ENCODE results near the gene DEFB115.
"Not testable (repeated sequence)": the region's sequence is repeated elsewhere in the genome, so short reads cannot be mapped to it uniquely, and the experiment has no call there.

Gene DEFB115, protein sequence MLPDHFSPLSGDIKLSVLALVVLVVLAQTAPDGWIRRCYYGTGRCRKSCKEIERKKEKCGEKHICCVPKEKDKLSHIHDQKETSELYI

DNA sequence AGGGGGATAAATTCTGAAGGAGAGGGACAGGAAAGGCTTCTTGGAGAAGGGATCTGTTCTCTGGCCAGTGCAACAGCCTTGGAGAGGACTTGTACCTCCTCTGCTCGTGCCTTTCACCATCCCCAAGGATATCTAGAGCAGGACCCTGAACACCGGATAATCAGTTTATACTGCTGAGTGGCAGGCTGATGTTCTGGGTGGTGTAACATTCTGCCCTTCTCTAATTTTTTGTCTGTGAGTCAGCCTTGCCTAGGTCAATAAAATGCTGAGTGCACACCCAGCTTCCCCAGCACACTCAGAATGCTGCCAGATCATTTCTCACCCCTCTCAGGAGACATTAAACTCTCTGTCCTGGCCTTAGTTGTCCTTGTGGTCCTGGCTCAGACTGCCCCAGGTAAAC lies at the start of gene DEFB115:
Gene DEFB115, plus strand, starts transcription at position 301 of the 400 bp plus-strand sequence. Its CDS starts 0 bp downstream, at position 301.
- DNase-seq (ENCODE audit: low read depth in 2 of 2) = no peak

DNA sequence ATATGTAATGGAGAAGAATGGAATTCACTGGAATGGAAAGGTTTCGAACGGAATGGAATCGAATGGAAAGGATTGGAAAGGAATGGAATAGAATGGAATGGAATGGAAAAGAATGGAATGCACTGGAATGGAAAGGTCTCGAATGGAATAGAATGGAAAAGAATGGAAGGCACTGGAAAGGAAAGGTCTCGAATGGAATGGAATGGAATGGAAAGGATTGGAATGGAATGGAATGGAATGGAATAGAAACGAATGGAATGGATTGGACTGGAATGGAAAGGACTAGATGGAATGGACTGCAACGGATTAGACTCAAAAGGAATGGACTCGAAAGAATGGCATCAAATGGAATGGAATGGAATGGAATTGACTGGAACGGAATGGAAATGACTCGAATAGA lies 20.5 kb upstream of the DEFB115 start:
- DNase-seq (ENCODE audit: low read depth in 2 of 2) = no peak

DNA sequence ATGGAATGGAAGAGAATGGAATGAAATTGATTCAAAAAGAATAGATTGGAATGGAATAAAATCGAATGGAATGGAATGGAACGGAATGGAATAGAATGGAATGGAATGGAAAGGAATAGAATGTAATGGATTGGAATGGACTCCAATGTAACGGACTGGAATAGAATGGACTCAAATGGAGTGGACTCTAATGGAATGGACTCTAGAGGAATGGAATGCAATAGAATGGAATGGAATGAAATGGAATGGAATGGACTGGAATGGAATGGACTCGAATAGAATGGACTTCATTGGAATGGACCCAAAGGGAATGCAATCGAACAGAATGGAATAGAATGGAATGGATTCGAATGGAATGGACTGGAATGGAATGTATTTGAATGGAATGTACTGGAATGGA lies 19.7 kb upstream of the DEFB115 start:
- no peak for DNase-seq (ENCODE audit: low read depth in 2 of 2)

DNA sequence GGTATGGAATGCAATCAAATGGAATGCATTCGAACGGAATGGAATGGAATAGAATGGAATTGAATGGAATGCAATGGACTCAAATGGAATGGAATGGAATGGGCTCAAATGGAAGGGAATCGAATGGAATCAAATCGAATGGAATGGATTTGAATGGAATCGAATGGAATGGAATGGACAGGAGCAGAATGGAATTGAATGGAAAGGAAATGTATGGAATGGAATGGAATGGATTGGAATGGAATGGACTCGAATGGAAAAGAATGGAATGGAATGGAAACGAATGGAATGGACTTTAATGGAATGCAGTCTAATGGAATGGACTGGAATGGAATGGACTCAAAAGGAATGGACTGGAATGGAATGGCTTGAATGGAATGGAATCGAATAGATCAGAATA lies 18.3 kb upstream of the DEFB115 start:
- no peak for DNase-seq (ENCODE audit: low read depth in 2 of 2)

- no peak for DNase-seq (ENCODE audit: low read depth in 2 of 2)
These were observed 505 bp upstream of the DEFB115 start for GRCh38 chr20:31256959-31257358.

GRCh38 chr20:31260326-31260932 lies 3.0 kb downstream of the DEFB115 start:
- DNase-seq (ENCODE audit: low read depth in 2 of 2) = no peak

- no peak for DNase-seq (ENCODE audit: low read depth in 2 of 2)
These were observed 17.0 kb downstream of the DEFB115 start for GRCh38 chr20:31274441-31274840.

DNA sequence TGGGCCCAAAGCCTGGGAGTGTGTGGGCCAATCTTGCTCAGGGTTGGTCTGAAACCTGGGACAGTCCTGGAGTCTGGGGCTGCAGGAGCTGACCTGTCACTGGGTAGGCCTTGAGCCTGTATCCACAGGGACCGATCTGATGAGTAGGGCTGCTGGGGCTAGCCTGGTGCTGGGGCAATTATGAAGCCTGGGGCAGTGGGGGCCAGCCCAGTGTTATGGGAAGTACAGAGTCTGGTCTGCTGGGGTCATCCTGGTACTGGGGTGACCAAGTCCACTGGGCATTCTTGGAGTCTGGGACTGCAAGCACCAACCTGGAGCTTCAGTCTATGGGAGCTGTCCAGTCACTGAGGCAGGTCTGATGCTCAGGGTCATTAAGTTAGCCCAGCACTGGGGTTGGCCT lies 20.7 kb downstream of the DEFB115 start:
- no peak for DNase-seq (ENCODE audit: low read depth in 2 of 2)

GRCh38 chr20:31284964-31285363 lies 27.5 kb downstream of the DEFB115 start:
- not testable (repeated sequence) for DNase-seq (ENCODE audit: low read depth in 2 of 2)

DNA sequence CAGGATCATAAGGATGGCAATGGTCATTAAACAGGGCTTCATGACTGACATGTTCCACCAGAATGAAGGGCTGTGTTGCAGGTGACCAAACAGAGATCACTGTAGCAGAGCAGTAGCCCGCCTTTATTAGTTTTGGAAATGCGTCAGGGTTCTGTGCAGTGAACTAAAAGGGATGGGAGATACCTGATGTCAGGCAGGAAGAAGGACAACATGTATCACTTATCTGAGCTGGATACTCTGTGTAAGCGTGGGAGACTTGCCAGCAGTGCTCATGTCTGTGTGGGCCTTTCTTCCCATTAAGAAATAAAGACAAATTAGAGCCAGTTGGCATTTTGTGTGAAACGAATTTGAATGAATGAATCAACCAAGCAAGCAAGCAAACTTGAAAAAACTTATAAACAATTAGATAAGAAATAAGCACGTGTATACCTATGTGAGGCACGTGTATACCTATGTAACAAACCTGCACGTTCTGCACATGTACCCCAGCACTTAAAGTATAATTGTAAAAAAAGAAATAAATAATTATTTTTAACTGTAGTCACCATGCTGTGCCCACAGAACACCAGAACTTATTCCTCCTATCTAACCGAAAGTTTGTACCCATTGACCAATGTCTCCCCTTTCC lies 51.2 kb downstream of the DEFB115 start, which contains the start of gene DEFB116:
Gene DEFB116, minus strand, starts transcription at position 51 of the 628 bp plus-strand sequence. Its CDS starts 0 bp downstream, at position 51.
- no peak for DNase-seq (ENCODE audit: low read depth in 2 of 2)

Data from stimulated activated CD8-positive, alpha-beta memory T cell treated with anti-CD3 and anti-CD28 coated beads, Interleukin-7, amount 100 ng/mL, for 1 hour (primary cell).